GM19452 (cell line): ENCODE data around the gene C20orf202.

Experiments
- ATAC-seq: cut with Tn5 transposase; IDR thresholded peaks from one replicate; pipeline ENCODE4 v1.9.1; 2021; ENCODE audit not compliant: unreplicated experiment

Gene C20orf202

GRCh38 chr20:1184260-1184637, 19.0 kb upstream of the C20orf202 start:
- no peak for ATAC-seq

- ATAC-seq: no peak
These were observed 18.5 kb upstream of the C20orf202 start, which contains the start of gene TMEM74B for GRCh38 chr20:1184638-1185315. Gene TMEM74B (minus strand): TSS chr20:1184981. CDS start chr20:1183801, 1,180 bp downstream.

DNA sequence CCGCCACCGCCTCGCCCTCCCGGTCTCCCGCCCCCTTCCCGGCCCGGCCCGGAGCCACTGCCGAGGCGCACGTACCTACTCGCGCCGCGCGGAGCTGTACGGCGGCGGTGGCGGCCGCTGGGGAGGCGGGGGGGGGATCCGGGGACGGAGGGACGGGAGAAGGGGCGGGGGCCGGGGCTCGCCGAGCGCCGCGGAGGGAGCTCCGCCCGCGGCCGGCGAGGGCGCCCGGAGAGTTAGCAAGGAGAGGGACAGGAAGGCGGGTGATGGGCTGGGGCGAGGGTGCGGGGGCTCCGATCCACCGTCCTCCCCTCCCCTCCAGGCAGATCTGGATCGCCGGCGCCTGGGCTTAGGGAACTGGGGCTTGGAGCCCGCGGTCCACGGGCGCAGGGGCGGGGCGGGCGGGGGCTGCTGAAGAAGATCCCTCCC, 17.9 kb upstream of the C20orf202 start:
- no peak for ATAC-seq

DNA sequence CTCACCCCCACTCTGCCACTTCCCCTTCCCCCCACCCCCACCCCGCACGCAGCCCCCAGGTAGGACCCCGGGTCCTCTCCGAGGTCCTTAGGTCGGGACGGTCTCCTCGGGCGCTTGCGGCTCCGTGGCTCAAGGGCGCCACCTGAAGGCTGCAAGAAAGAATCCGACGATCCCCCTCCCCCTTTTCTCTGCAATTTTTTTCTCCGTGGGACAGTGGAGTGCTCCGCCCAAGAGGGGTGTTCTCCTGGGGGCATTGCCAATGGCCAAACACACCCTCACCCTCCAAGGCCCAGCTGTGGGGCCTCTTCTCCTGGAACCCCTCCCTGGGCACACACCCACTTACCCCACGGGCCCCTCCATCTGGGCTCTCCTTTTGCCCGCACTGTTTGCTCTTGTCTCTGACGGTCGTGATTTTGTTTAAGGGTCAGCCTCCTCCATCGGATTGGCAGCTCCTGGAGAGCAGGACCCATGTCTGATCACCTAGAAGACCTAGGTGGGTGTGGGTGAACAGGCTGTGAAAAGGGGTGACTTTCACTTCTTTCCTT, 17.4 kb upstream of the C20orf202 start:
- no peak for ATAC-seq

DNA sequence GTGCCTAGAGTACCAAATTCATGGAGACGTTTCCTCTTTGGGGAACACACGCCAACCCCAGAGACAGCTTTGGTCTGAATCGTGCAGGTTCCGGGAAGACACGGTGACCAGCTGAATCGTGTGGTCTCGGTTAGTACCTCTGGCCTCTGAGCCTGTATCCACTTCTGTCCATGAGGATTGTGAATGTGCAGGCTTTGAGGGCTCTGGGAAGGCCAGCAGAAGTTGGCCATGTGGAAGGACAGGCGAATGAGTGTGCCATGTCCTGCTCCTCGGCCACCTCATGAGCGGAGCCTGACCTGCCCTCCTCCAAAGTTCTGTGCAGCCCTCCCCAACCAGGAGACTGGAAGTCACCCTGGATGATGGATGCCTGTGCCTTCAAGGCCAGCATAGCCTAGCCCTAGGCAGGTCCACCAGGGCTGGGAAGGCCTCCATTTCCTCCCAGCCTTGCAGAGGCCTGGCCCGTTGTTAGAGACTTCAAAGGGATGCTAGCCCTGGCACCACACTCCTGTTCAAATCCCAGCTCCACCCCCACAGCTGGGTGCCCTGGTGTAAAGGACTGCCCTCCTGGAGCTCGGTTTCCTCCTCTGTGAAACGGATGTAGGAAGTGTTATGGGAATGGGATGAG, 16.8 kb upstream of the C20orf202 start:
- ATAC-seq: no peak

- no peak for ATAC-seq
These were observed 15.6 kb upstream of the C20orf202 start for GRCh38 chr20:1187605-1188171.

GRCh38 chr20:1188347-1188746, 14.9 kb upstream of the C20orf202 start:
- ATAC-seq: no peak

- ATAC-seq: no peak
These were observed 13.4 kb upstream of the C20orf202 start for GRCh38 chr20:1189827-1190226.

DNA sequence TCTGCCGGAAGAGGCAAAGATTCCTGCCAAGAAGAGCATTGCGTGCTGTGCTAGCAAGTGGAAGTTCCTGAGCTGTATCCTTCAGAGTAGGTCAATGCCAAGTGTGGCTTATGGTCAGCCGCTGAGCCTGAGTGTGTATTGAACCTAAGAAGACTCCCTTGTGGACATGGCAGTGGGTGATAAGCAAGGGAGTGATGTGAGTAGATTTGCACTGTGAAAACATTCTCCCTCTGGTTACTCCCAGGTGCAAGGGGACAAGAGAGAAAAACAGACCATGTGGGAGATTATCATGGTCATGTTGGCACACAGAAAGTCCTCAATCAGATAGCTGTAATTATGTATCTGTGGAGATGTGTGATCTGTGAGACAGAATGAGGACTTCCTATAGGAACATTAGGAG, 12.4 kb upstream of the C20orf202 start:
- ATAC-seq: no peak

- ATAC-seq: no peak
These were observed 12.0 kb upstream of the C20orf202 start for GRCh38 chr20:1191299-1191698.

GRCh38 chr20:1195226-1195625, 8.0 kb upstream of the C20orf202 start:
- no peak for ATAC-seq

GRCh38 chr20:1196634-1197033, 6.6 kb upstream of the C20orf202 start:
- ATAC-seq: no peak

- ATAC-seq: no peak
These were observed 5.5 kb upstream of the C20orf202 start for GRCh38 chr20:1197801-1198200.

- no peak for ATAC-seq
These were observed 4.5 kb upstream of the C20orf202 start for GRCh38 chr20:1198751-1199150.

GRCh38 chr20:1199212-1199873, 3.9 kb upstream of the C20orf202 start:
- ATAC-seq: no peak

GRCh38 chr20:1199964-1200363, 3.3 kb upstream of the C20orf202 start:
- ATAC-seq: no peak

DNA sequence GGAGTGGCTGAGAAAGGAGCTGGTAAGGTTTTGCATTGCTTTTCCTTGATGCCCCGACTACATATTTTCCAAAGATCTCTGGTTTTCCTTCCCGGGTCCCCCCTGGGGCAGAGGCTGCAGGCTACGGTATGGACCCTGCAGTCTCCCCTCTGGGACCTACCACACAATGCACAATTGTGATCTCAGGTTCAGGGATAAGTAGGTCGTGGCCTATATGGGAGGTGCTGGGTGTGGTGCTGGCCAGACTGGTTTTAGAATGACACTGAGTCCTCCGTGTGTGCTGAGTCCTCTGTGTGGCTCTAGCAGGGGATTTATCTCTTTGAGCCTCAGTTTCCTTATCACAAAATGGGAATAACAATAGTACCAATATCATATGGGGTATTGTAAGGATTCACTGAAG, 376 bp downstream of the C20orf202 start:
- no peak for ATAC-seq

- no peak for ATAC-seq
These were observed 859 bp downstream of the C20orf202 start for GRCh38 chr20:1204113-1204512.

GRCh38 chr20:1204576-1204975, 1.3 kb downstream of the C20orf202 start:
- ATAC-seq: no peak

DNA sequence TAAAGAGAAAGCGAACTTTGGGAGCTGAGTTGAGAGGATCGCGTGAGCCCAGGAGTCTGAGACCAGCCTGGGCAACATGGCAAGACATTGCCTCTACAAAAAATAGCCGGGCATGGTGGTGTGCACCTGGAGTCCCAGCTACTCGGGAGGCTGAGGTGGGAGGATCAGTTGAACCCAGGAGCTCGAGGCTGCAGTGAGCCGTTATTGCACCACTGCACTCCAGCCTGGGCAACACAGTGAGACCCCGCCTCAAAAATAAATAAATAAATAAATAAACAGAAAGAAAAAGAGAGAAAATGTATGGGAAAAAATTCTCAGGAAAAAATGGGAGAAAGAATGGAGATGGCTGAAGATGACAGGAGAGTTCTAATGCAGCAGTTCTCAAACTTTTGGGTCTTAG, 2.5 kb downstream of the C20orf202 start:
- ATAC-seq: no peak

DNA sequence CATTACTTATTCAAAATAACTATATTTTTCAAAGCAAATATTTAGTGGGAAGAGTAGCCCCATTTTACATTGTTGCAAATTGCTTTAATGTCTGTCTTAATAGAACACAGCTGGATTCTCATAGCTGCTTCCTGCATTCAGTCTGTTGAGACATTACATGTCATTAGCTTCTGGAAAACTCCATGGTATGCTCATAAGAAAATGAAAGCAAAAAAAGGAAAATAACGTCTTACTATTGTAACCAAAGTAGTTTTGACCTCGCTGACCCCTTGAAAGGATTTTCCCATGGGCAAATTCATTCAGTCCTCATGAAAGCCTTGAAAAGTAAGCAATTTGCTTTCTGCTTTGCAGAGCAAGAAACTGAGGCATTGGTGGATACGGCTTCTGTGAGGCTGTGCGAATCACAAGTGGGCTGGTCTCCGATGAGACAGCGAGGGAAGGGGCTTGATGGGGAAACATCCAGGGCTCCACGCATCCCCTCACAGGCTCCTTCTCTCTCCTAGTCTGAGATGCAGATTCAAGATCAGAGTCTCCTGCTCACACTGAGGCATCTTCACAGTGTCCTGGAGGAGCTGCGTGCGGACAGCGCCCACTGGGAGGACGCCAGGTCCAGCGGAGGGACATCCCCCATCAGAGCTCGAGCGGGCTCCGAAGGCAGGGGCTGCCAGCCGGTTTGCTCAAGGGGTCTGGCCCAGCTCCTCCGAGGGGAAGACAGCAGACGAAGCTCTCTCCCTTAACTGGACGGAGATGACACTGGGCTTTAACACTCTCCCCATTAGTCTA, 3.3 kb downstream of the C20orf202 start:
- ATAC-seq: no peak
